H9 (cell line): Measurements from ENCODE around the gene CHRNA9. TPM values are rescaled to one million over a fixed set of nuclear protein-coding genes. Genes with fewer than 3 reads are reported as not detected.

ENCODE experiments used
- DNase-seq: peaks from one replicate; pipeline ENCODE4 v3.0.0-alpha.2; 2017
- H2AFZ ChIP-seq: one replicate; pipeline ENCODE4 v1.6.1; 2013; ENCODE audit warnings: mild to moderate bottlenecking, low read length, control low read depth, moderate library complexity
- H2AK5ac ChIP-seq: 2 replicates; pipeline ENCODE4 v1.6.1; 2013; ENCODE audit warnings: low read length, control low read depth, mixed read lengths; ENCODE audit not compliant: insufficient read length
- H2BK120ac ChIP-seq: one replicate; pipeline ENCODE4 v1.6.1; 2013; ENCODE audit warnings: low read depth, mild to moderate bottlenecking, low read length, control low read depth, inconsistent platforms; ENCODE audit not compliant: poor library complexity, severe bottlenecking
- H2BK12ac ChIP-seq: 2 replicates; pipeline ENCODE4 v1.6.1; 2013; ENCODE audit warnings: low read length, control low read depth, mixed read lengths, low read depth; ENCODE audit not compliant: insufficient read length
- H2BK15ac ChIP-seq: 2 replicates; pipeline ENCODE4 v1.6.1; 2013; ENCODE audit warnings: low read depth, low read length, control low read depth
- H2BK20ac ChIP-seq: one replicate; pipeline ENCODE4 v1.6.1; 2013; ENCODE audit warnings: low read depth, mild to moderate bottlenecking, low read length, control low read depth, inconsistent platforms; ENCODE audit not compliant: poor library complexity, severe bottlenecking
- H2BK5ac ChIP-seq: 2 replicates; pipeline ENCODE4 v1.6.1; 2013; ENCODE audit warnings: low read length, control low read depth, mixed read lengths; ENCODE audit not compliant: insufficient read length
- H3K14ac ChIP-seq: 2 replicates; pipeline ENCODE4 v1.6.1; 2013; ENCODE audit warnings: low read length, control low read depth; ENCODE audit not compliant: insufficient read depth
- H3K18ac ChIP-seq: 2 replicates; pipeline ENCODE4 v1.6.1; 2013; ENCODE audit warnings: low read depth, mild to moderate bottlenecking, mixed read lengths, low read length, control low read depth; ENCODE audit not compliant: insufficient read length
- H3K23ac ChIP-seq: 2 replicates; pipeline ENCODE4 v1.6.1; 2013; ENCODE audit warnings: low read length, control low read depth, mixed read lengths, low read depth; ENCODE audit not compliant: insufficient read length
- H3K23me2 ChIP-seq: 2 replicates; pipeline ENCODE4 v1.6.1; 2013; ENCODE audit warnings: low read depth, mild to moderate bottlenecking, mixed read lengths, low read length, control low read depth; ENCODE audit not compliant: insufficient read length, poor library complexity, severe bottlenecking
- H3K27ac ChIP-seq: 2 replicates; pipeline ENCODE4 v1.5.1; 2013; ENCODE audit warnings: low read length, control low read depth, mixed read lengths, low read depth; ENCODE audit not compliant: insufficient read length
- H3K27me3 ChIP-seq: 2 replicates; pipeline ENCODE4 v1.6.1; 2013; ENCODE audit warnings: low read length, control low read depth, inconsistent platforms; ENCODE audit not compliant: insufficient read depth
- H3K4ac ChIP-seq: 2 replicates; pipeline ENCODE4 v1.6.1; 2013; ENCODE audit warnings: low read depth, mild to moderate bottlenecking, control low read depth, inconsistent platforms, low read length, moderate library complexity
- H3K4me1 ChIP-seq: 2 replicates; pipeline ENCODE4 v1.6.1; 2013; ENCODE audit warnings: low read length, control low read depth, inconsistent platforms; ENCODE audit not compliant: insufficient read depth
- H3K4me2 ChIP-seq: 2 replicates; pipeline ENCODE4 v1.6.1; 2013; ENCODE audit warnings: low read length, control low read depth, mixed read lengths; ENCODE audit not compliant: insufficient read length, insufficient read depth
- H3K56ac ChIP-seq: 2 replicates; pipeline ENCODE4 v1.6.1; 2013; ENCODE audit warnings: low read depth, mild to moderate bottlenecking, mixed read lengths, low read length, control low read depth; ENCODE audit not compliant: insufficient read length
- H3K79me1 ChIP-seq: 2 replicates; pipeline ENCODE4 v1.6.1; 2013; ENCODE audit warnings: low read depth, mild to moderate bottlenecking, moderate library complexity, low read length, control low read depth, inconsistent platforms; ENCODE audit not compliant: insufficient read depth, poor library complexity, severe bottlenecking
- H3K79me2 ChIP-seq: 2 replicates; pipeline ENCODE4 v1.6.1; 2013; ENCODE audit warnings: low read length, control low read depth, inconsistent platforms; ENCODE audit not compliant: insufficient read depth
- H3K9ac ChIP-seq: 2 replicates; pipeline ENCODE4 v1.6.1; 2013; ENCODE audit warnings: low read length, control low read depth, mixed read lengths; ENCODE audit not compliant: insufficient read length; ENCODE audit errors: extremely low read depth
- H3K9me3 ChIP-seq: one replicate; pipeline ENCODE4 v1.6.1; 2013; ENCODE audit warnings: low read depth, low read length, inconsistent platforms; ENCODE audit not compliant: control insufficient read depth
- H3T11ph ChIP-seq: one replicate; pipeline ENCODE4 v1.6.1; 2013; ENCODE audit warnings: mild to moderate bottlenecking, low read length, control low read depth, inconsistent platforms
- H4K20me1 ChIP-seq: one replicate; pipeline ENCODE4 v1.6.1; 2013; ENCODE audit not compliant: control insufficient read depth, insufficient read length, insufficient read depth
- H4K5ac ChIP-seq: 2 replicates; pipeline ENCODE4 v1.6.1; 2013; ENCODE audit warnings: low read depth, mild to moderate bottlenecking, mixed read lengths, low read length, control low read depth; ENCODE audit not compliant: insufficient read length
- H4K8ac ChIP-seq: replicated peaks from 2 replicates; pipeline ENCODE4 v1.6.1; 2013; ENCODE audit warnings: low read length, control low read depth, mixed read lengths, low read depth; ENCODE audit not compliant: insufficient read length
- H4K91ac ChIP-seq: 2 replicates; pipeline ENCODE4 v1.6.1; 2013; ENCODE audit warnings: low read depth, mild to moderate bottlenecking, moderate library complexity, mixed read lengths, low read length, control low read depth; ENCODE audit not compliant: insufficient read length
- H3K27ac Mint-ChIP-seq, 3 experiments: 2 replicates in 2 of 3; 3 replicates in 1 of 3; pipeline ENCODE4 v1.8.0; 2020 to 2021; ENCODE audit warnings: mixed read lengths in 3 of 3, mild to moderate bottlenecking in 1 of 3, moderate library complexity in 1 of 3
- H3K27me3 Mint-ChIP-seq: 2 replicates; pipeline ENCODE4 v1.8.0; 2021; ENCODE audit warnings: low read depth, mild to moderate bottlenecking, moderate library complexity, mixed read lengths
- H3K36me3 Mint-ChIP-seq, 3 experiments: 2 replicates in 2 of 3; 3 replicates in 1 of 3; pipeline ENCODE4 v1.8.0; 2020 to 2021; ENCODE audit warnings: low read depth in 3 of 3, mixed read lengths in 3 of 3; ENCODE audit not compliant: insufficient read depth in 1 of 3
- H3K4me1 Mint-ChIP-seq, 2 experiments: 2 replicates each; pipeline ENCODE4 v1.8.0; 2020; ENCODE audit warnings: mixed read lengths in 2 of 2
- H3K4me3 Mint-ChIP-seq, 2 experiments: 2 replicates in 1 of 2; 3 replicates in 1 of 2; pipeline ENCODE4 v1.8.0; 2020 to 2021; ENCODE audit warnings: mild to moderate bottlenecking in 2 of 2, mixed read lengths in 2 of 2, moderate library complexity in 1 of 2
- H3K9me3 Mint-ChIP-seq, 2 experiments: 2 replicates in 1 of 2; 3 replicates in 1 of 2; pipeline ENCODE4 v1.8.0; 2020; ENCODE audit warnings: mild to moderate bottlenecking in 2 of 2, mixed read lengths in 2 of 2, moderate library complexity in 1 of 2
- CTCF ChIP-seq: fragments of 200-600 bp; sonication (generic); conservative IDR thresholded peaks from 3 replicates; pipeline ENCODE4 v1.8.0; 2021; ENCODE audit warnings: antibody characterized with exemption, mild to moderate bottlenecking
- WGBS: extraction: QIAGEN DNeasy Blood & Tissue Kit; methylation state at CpG from one replicate; pipeline ENCODE4 v1.1.7; 2013; ENCODE audit warnings: missing lambda C conversion rate, low lambda C conversion rate, mixed read lengths; ENCODE audit not compliant: insufficient read length; ENCODE audit errors: extremely low coverage; 5-methylcytosine and 5-hydroxymethylcytosine counted together
- total RNA-seq: library from RNA; stranded (reverse); gene quantifications from 2 replicates; pipeline ENCODE4 v1.2.1, GENCODE V29; 2021

The CHRNA9 gene
- total RNA-seq, 1 experiment from 2014 or later = 1.2 TPM

- no peak overlapping the region for H4K5ac ChIP-seq
- Mint-ChIP-seq H3K9me3 (peaks cover 3 to 9% of the 10 kb centered on the region in 2 experiments; a peak in 3 of 5 replicates), H3K27ac (no peak overlapping the region), H3K27me3 (no peaks in the 10 kb centered on the region), H3K36me3 (peaks cover 0 to 5% (median 0%) of the 10 kb centered on the region in 3 experiments; a peak in 3 of 7 replicates), H3K4me3 (no peak overlapping the region), H3K4me1 (peaks cover 6 to 7% of the 10 kb centered on the region in 2 experiments; a peak in 3 of 4 replicates)
- no peaks in the 10 kb centered on the region for H3K4me1 ChIP-seq
- no peak overlapping the region for H3T11ph ChIP-seq
- no peak overlapping the region for H2BK12ac ChIP-seq
- H3K23ac ChIP-seq = no peak overlapping the region
- H3K4ac ChIP-seq = no peak overlapping the region
- no peak overlapping the region for H3K56ac ChIP-seq
- H2AFZ ChIP-seq = no peak overlapping the region
- H3K4me2 ChIP-seq = no peak overlapping the region
- H3K18ac ChIP-seq = no peak overlapping the region
- WGBS = no CpG with 5 or more reads among the region's 6 CpGs
- H3K27ac ChIP-seq = no peak overlapping the region
- H3K9ac ChIP-seq = no peak overlapping the region
- no peaks in the 10 kb centered on the region for H3K27me3 ChIP-seq
- no peak overlapping the region for H2BK15ac ChIP-seq
- H3K14ac ChIP-seq = no peak overlapping the region
- H2BK5ac ChIP-seq = no peak overlapping the region
- no peak overlapping the region for H4K91ac ChIP-seq
- peaks cover 10% of the 10 kb centered on the region for H3K9me3 ChIP-seq
- H2AK5ac ChIP-seq = no peak overlapping the region
- TF ChIP-seq CTCF = no peak
- H4K8ac ChIP-seq = no peak overlapping the region
- no peak for DNase-seq
- no peaks in the 10 kb centered on the region for H3K79me2 ChIP-seq
- no peak overlapping the region for H2BK20ac ChIP-seq
- H4K20me1 ChIP-seq = no peaks in the 10 kb centered on the region
- no peak overlapping the region for H2BK120ac ChIP-seq
- no peaks in the 10 kb centered on the region for H3K23me2 ChIP-seq
- H3K79me1 ChIP-seq = no peaks in the 10 kb centered on the region
Observed at GRCh38 chr4:40299126-40299525, 36.0 kb upstream of the CHRNA9 start.
